HG03139 (cell line): ENCODE results near the gene TESMIN.

ENCODE experiments used
- ATAC-seq: cut with Tn5 transposase; IDR thresholded peaks from one replicate; pipeline ENCODE4 v1.9.1; 2021; ENCODE audit not compliant: unreplicated experiment

The TESMIN gene

DNA sequence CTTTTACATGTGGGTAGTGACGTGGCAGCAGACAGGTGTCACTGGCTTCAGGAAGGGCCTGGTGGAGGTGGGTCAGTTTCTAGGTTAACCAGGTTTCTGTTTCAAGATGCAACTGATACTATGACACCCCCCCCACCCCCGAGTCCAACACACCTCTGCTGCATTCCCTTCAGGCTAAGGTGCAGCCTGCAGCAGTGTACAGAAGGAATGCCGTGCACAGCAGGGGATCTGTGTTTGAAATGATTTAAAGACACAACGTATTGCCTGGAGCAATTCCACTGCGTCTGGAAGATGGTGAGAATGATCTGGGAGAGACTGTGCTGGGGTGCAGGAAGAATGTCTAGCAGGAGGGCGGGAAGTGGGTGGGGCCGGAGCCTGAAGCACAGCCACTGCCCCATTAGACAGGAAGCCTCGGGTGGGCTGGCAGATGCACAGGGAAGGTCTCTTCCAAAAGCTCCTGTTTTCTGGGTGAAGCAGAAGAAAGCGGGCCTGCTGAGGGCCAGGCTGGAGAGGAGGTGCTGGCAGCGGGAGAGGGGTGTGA, 11.9 kb upstream of the TESMIN start:
- no peak for ATAC-seq

DNA sequence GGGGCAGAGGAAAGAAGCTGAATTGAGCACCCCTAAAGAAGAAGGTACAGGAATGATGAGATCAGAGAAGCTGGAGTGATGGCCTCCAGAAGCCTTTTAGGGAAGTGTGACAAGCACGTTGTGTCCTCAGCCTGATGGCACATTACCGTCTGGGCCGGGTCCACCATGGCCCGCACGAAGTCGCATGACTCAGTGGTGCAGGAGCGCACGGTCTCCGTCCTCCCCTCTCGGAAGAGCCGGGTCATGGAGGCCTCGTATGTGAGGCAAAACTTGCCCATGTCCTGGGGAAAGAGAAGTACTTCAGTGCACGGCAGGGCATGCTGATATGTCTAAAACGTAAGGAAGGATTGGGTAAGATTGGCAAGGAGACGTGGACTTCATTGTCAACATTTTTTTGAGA, 11.2 kb upstream of the TESMIN start:
- no peak for ATAC-seq

DNA sequence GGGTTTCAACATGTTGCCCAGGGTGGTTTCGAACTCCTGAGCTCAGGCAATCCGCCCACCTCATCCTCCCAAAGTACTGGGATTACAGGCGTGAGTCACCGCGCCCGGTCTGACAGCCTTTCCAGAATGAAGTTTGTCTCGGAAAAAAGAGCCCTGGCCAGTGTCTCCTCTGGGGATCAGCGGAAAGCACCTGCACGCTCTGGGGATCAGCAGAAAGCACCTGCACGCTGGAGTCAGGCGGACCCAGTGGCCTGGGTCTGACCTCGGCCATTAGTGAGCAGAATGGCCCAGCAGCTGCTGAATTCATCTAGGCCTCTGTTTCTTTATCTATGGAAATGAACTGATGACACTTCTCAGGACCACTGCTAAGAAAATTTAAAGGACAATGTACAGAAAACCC, 10.5 kb upstream of the TESMIN start:
- ATAC-seq = no peak

DNA sequence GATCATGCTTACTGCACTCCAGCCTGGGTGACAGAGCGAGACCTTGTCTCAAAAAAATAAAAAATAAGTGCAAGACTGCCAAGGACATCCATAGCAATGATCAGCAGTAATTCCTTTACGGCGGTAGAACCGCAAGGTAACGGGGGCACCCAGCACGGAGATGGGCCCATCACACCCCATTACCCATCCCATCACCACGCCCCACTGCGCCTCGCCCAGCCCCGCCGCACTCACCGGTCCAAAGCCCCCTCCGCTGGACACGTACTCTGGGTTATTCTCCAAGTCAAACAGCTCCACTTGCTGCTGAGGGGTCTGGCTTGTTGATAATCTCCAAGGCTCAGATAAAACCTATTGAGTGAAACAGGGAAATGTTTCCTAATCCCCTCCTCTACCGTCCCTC, 8.7 kb upstream of the TESMIN start:
- no peak for ATAC-seq

DNA sequence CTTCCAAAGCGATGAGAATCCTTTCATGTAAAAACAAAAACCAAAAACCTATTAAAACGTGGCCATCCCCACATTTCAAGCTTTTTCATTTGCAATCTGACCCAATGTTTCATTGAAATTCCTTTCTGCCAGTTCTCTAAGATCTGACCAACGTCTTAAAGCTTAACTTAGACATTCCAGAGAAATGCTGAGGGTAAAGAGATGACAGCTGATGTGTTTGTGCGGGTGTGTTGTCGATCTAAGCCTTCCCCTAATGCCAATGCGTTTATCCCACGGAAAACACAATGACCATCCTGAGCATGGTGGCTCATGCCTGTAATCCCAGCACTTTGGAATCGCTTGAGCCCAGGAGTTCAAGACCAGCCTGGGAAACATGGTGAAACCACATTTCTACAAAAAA, 6.4 kb upstream of the TESMIN start:
- ATAC-seq = no peak

DNA sequence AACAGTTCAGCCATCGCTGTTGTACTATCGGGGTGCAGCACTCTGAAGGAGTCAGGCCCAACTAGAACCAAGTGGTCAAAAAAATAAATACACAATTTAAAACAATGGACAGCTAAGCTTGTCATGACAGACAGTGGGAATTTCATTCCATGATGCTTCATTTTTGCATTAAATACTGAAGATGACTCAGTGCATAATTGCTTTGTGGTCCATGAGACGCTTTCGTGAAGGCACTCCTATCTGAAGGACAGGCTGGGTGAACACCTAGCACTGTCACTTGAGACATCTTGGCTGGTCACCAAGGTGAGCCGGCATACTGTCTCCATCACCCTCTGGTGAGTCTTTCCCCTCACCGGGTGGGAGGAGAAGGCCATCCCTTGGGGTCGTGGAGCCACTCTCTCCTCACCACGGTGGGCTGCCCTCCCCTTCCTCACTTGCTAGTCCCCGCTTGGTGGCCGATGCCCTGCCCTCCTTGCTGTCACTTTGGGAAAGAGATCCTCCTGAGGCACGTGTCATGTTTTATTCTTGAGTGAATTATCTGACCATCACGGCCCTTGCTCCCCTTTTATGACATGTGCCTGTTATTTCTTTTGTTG, 4.9 kb upstream of the TESMIN start:
- ATAC-seq = no peak

DNA sequence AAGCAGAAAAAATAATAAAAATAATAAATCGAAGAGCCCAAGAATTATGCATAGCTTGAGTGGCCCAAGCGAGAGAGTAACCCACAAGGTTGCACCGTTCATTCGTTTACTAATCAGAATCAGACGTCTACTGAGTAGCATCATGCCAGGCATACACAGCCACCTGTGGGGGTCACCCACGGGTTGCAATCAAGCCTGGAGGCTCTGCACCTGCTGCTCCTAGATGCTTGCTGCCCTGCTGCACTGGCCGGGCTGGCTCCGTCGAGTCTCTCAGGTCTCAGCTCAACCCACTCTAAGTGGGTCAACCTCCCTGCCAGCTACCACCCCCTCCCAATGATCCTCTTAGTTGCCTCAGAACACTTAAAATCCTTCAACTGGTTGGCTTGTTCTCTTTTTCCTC, 2.0 kb upstream of the TESMIN start:
- ATAC-seq = no peak

DNA sequence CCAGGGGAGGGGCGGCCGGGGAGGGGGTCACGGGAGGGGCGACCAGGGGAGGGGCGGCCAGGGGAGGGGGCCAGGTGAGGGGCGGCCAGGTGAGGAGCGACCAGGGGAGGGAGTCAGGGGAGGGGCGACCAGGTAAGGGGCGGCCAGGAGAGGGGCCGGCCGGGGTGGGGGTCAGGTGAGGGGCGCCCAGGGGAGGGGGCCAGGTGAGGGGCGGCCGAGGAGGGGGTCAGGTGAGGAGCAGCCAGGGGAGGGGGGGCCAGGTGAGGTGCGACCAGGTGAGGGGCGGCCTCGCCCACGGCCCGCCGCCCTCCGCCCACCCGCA, 355 bp downstream of the TESMIN start:
- no peak for ATAC-seq

DNA sequence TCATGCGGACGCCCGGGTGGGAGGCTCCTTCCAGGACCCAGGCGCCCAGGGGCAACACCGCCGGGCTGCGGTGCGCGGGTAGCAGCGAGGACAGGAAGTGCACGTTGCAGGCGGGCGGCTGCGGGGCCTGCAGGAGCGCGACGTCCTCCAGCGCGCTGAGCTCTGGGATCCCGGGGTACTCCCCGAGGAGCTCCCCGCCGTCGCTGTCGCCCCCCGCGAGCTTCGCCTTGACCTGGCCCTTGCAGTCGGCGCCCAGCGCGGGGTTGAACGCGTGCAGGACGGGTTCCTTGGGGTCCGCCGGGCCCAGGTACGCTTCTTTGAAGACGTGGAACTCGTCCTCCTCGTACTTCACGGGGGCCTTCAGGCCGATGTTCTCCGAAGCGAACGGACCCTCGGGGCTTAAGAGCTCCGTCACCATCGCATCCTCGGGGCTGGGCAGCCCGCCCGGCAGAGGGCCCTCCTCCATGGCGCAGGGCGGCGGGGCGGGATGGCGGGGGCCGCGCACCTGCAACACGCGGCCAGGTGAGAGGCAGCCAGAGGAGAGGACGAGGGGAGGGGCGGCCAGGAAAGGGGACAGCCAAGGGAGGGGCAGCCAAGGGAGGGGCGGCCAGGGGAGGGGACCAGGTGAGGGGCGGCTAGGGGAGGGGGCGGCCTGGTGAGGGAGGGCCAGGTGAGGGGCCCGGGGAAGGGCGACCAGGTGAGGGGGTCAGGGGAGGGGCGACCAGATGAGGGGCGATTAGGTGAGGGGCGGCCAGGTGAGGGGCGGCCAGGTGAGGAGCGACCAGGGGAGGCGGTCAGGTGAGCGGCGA, 921 bp downstream of the TESMIN start:
- no peak for ATAC-seq

DNA sequence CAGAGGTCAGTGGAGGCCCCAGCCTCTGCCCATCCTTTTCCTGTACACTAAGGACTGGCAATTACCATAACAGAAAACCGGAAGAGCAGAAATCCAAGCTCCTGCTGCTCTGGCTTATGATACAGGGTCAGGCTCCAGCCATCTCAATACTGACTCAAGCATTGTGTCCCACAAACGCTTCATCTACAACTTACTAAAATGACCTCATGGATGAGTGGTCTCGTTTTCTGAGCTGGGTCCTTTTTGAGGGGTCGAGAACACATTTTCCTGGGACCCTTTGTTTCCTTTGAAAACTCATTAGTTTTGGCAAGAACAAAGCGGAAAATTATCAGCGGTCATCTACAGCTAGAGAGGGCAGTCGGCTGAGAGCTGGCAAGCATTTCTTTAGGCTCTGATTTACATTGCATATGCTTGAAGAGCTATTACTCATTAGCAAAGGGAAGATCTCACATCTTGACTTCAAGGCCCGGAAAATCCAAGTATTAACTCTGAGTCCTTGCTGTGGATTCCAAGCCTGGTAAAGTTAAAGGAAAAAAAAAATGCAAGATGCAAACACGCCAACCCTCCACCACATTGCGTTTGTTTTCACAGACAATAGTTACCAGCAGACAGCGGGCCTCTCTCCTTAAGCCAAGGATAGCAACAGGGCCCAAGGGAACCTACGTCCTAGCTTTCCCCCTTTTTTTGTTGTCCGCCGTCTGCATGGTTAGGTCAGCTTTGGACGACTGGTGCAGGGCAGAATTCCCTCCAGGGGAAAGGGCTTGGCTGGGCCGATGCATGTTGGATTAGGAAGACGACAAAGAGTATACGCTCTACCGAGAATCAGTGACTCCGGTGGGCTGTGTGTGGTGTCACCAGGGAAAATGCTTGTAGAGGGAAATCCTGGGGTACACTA, 1.8 kb downstream of the TESMIN start:
- no peak for ATAC-seq

DNA sequence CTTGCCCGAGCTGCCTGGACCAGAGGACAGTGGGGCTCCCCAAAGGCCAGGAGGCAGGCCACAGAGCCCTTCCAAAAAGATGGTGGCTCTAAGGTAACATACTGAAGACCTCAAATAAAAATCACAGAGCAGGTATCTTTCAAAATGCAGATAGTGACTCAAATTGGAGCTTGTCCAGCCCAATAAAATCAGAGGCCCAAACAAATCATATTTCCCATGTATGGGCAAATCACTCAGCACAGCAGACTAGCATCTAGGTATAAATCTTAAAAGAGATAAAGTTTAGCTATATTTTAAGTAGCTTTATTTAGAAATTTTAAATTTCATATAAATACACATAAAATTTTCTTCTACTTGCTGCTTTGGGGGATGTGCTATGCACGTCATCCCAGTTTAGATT, 3.3 kb downstream of the TESMIN start:
- no peak for ATAC-seq

DNA sequence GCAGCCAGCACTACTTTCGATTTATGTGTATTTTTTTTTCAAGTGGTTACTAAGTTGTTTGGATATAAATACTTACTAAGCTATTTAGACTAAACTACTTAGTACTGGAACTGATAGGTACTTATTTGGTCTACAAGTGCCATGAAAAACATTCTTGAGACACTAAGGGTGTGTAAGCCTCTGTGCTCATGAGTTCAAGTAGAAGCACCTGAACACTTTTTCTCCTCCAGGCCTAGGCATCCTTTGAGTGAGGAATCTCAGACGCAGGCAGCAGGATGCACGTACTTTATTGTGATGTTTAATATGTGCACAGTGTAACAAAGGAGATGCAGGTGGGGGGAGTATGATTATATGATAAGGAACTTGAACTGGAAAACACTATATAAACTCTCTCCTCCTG, 7.8 kb downstream of the TESMIN start:
- ATAC-seq = no peak

DNA sequence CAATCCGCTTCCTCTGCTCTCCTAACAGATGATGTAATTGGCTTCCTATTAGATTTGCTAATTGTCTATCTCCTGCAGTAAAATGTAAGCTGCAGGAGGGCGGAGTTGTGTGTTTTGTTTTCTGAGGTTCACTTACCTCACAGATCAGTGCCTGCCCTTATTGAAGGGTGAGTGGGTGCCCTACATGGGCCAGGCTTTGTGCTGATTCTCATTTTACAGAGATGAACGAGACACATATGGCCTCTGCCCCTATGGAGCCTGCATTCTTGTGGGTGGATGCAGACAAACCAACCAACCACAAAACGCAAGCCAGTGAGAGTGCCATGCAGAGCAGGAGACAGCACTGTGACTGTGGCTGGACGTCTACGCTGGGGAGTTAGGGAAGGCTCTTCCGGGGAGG, 9.9 kb downstream of the TESMIN start:
- ATAC-seq = no peak

DNA sequence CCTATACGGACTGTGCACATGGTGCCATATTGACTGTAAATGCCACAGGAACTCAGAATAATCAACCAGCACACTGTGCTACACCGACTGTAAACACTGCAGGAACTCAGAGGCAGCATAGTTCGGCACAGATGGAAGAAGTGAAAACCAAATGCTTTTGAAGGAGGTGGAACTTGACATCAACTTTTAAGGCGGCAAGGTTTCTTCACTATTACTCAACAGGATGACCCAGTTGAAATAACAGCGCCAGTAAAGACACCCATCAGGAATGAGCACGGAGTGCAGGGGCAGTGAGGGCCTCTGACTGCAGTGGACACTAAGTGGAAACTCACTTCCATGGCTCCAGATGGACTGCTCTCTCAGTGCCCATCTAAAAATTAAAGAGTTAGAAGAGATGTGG, 15.7 kb downstream of the TESMIN start:
- no peak for ATAC-seq

DNA sequence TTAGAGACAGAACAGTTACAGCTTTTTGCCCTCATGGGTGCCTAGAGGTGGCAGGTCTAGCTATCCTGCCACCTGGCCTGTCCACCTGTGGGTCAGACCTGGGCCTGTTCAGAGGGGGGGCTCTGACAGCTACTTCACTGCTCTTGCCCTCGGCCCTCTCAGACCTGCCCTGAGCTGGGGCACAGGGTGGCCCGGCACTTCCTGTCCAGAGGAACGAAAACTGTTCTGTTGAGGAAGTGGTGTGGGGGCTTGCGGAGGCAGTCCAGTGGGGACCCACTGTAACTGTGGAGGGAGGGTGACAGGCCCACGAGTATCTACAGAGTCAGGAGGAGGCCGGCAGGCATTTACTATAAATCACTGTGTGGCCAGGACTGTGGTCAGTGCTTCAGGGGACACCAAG, 16.2 kb downstream of the TESMIN start:
- ATAC-seq = no peak

DNA sequence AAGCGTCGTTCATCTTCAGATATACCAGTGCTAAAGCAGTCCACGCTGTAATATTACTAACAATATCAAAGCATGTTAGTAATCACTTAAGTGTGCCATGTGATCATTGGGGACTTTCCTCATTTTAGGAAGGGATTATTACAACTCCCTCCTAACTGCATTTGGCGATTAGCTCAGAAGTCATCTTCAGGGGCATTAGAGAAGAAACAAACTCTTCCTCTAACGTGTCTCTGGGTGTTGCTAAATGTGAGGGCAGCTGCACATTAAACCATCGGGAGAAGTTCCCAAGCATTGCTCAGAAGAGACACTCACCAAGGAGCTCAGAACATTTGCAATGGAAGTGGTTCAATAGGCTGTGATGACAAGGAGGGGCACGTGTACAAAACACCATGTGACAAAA, 17.2 kb downstream of the TESMIN start:
- no peak for ATAC-seq

DNA sequence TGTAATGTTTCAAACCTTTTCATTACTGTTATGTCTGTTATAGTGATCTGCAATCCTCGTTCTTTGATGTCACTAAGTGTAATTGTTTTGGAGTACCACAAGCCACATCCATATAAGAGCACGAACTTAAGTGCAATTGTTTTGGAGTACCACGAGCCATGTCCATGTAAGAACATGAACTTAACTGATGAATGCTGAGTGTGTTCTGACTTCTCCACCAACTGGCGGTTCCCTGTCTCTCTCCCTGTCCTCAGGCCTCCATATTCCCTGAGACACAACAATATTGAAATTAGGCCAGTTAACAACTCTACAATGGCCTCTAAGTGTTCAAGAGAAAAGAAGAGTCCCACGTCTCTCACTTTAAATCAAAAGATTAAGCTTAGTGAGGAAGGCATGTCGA, 23.5 kb downstream of the TESMIN start:
- no peak for ATAC-seq

DNA sequence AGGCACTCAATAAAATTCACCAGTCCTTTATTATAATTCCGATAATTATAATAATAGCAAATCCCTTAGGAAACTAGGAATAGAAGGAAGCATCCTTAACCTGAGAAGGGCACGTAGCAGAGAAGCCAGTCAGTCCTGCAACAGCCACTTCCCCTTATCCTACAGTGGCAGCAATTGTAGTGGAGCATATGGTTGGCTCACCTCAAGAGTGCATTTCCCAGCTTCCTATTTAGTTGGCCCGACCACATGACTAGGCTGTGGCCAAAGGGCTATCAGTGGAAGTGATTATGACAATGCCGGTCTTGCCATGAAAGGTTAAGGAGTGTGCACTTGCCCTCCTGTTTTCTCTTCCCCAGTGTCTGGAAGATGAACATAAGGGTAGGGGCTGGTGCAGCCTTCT, 27.0 kb downstream of the TESMIN start:
- no peak for ATAC-seq

DNA sequence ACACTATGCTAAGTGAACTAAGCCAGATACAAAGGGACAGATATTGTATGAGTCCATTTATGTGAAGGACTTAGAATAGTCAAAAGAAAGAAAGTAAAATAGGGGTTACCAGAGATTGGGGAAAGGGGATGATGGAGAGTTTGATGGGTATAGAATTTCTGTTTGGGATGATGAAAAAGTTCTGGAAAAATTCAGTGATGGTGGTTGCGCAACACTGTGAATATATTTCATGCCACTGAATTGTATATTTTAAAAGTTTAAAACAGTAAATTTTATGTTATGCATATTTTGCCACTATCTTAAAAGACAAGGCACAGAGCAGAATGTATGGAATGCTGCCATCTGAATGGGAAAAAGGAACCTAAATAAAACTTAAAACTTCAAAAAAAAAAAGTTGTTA, 29.2 kb downstream of the TESMIN start:
- no peak for ATAC-seq

DNA sequence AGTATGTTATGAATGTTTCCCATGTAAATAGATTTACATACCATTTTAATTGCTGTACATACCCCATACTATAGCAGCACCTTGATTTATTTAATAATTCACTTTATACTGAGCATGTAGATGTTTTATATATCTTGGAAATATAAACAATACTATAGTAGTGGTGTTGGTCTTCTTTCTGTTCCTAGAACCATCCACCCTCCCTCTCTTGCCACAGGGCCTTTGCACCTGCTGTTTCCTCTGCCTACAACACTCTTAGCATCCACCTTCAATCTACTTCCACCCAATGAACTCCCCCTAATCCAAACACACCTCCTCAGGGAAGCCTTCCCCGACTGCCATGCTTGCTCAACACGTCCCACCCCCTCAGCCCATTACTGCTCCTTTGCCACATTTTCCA, 30.2 kb downstream of the TESMIN start:
- ATAC-seq = no peak

DNA sequence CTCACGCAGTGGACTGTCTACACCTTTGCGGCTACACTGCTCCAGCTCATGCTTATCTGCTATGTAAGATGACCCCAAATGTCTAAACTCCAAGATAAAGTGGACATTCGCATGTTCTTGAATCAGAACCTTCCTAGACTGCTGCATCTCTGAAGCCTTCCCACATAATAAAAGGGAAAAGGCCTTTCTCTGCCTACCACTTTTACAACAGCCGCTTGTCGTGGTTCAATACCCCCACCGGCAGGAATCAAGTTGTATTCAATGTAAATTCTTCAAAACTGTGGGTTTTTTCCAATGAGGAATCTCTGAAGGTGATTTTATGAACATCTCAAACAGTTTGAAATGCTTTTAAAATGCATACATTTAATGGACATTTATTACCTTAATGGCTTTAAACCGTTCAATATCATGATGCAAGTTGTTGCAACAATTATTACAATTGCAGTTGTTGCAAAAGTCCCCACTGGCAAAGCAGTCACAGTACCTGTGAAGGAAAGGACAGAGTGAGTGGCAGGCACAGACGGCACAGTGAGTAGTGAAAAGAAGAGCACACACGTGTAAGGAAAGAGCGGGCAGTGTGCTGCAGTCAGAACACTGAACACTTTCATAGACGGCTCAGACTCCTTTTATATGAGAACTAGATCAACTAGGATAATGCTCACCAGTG, 35.7 kb downstream of the TESMIN start:
- no peak for ATAC-seq
